H1 (cell line): ENCODE data around the gene RRP7A. TPM values are rescaled to one million over a fixed set of nuclear protein-coding genes. Genes with fewer than 3 reads are reported as not detected.

Source experiments
- CTCF ChIA-PET: fragments of 300-600 bp; sonication (Branson Sonifier 250); formaldehyde crosslinking; loops from one replicate; lab custom pipeline; 2021; ENCODE audit not compliant: partially characterized antibody; lab: Charles Lee
- POLR2A ChIA-PET: fragments of 300-600 bp; sonication (Branson Sonifier 250); formaldehyde crosslinking; loops from one replicate; lab custom pipeline; 2021; ENCODE audit warnings: inconsistent platforms; ENCODE audit not compliant: partially characterized antibody; lab: Charles Lee
- DNase-seq, 2 experiments: peaks; one replicate each; pipeline versions ENCODE4 v3.0.0 to v3.0.0-alpha.2; 2010 to 2022; ENCODE audit warnings: low spot score in 2 of 2, low read depth in 1 of 2, mixed read lengths in 1 of 2
- FAIRE-seq: peaks from 2 replicates; lab custom pipeline; 2011; peaks lifted over from hg19 to GRCh38; lab: Jason Lieb, UNC
- H2AFZ ChIP-seq: 2 replicates; pipeline ENCODE4 v1.8.1; 2012; ENCODE audit warnings: low read length, inconsistent platforms
- H2AK5ac ChIP-seq: 2 replicates; pipeline ENCODE4 v1.6.1; 2013; ENCODE audit warnings: low read depth, low read length
- H2BK120ac ChIP-seq: replicated peaks from 2 replicates; pipeline ENCODE3; 2013; ENCODE audit warnings: low read depth, low read length, inconsistent platforms
- H2BK12ac ChIP-seq: 2 replicates; pipeline ENCODE4 v1.6.1; 2013; ENCODE audit warnings: low read depth, low read length
- H2BK15ac ChIP-seq: 2 replicates; pipeline ENCODE4 v1.6.1; 2013; ENCODE audit warnings: low read length
- H2BK20ac ChIP-seq: 2 replicates; pipeline ENCODE4 v1.6.1; 2013; ENCODE audit warnings: low read length
- H2BK5ac ChIP-seq: 2 replicates; pipeline ENCODE4 v1.6.1; 2013; ENCODE audit warnings: low read depth, low read length
- H3K14ac ChIP-seq: 2 replicates; pipeline ENCODE4 v1.6.1; 2013; ENCODE audit warnings: inconsistent platforms; ENCODE audit not compliant: insufficient read length
- H3K18ac ChIP-seq: 2 replicates; pipeline ENCODE4 v1.6.1; 2013; ENCODE audit warnings: low read length; ENCODE audit errors: extremely low read depth
- H3K23ac ChIP-seq: 2 replicates; pipeline ENCODE4 v1.6.1; 2013; ENCODE audit warnings: inconsistent platforms; ENCODE audit not compliant: insufficient read length
- H3K23me2 ChIP-seq: 2 replicates; pipeline ENCODE4 v1.6.1; 2013; ENCODE audit warnings: low read depth, low read length
- H3K27ac ChIP-seq: 2 replicates; pipeline ENCODE4 v1.6.1; 2011; ENCODE audit warnings: low read depth, low read length, inconsistent platforms
- H3K27me3 ChIP-seq, 4 experiments: replicated peaks in 1 of 4; 1 replicate in 1 of 4; 2 replicates in 3 of 4; pipeline versions ENCODE4 v1.6.1 to v1.8.1; 2011 to 2013; ENCODE audit warnings: low read length in 3 of 4, mild to moderate bottlenecking in 3 of 4, inconsistent platforms in 2 of 4, mixed read lengths in 2 of 4, moderate library complexity in 1 of 4; ENCODE audit not compliant: control insufficient read depth in 3 of 4, insufficient read depth in 3 of 4; ENCODE audit errors: extremely low read depth in 1 of 4
- H3K36me3 ChIP-seq, 4 experiments: 2 replicates each; pipeline versions ENCODE4 v1.6.1 to v1.8.1; 2011 to 2013; ENCODE audit warnings: mild to moderate bottlenecking in 4 of 4, low read length in 3 of 4, moderate library complexity in 2 of 4, control low read depth in 1 of 4, inconsistent platforms in 1 of 4; ENCODE audit not compliant: insufficient read depth in 4 of 4, control insufficient read depth in 2 of 4
- H3K4ac ChIP-seq: replicated peaks from 2 replicates; pipeline ENCODE3; 2013; ENCODE audit warnings: low read length, low read depth, mixed read lengths, inconsistent platforms; ENCODE audit not compliant: insufficient read length
- H3K4me1 ChIP-seq, 4 experiments: replicated peaks in 1 of 4; 1 replicate in 1 of 4; 2 replicates in 3 of 4; pipeline versions ENCODE4 v1.6.1 to v1.8.1; 2011 to 2013; ENCODE audit warnings: low read length in 3 of 4, inconsistent platforms in 2 of 4, mixed read lengths in 1 of 4; ENCODE audit not compliant: insufficient read depth in 4 of 4, control insufficient read depth in 3 of 4
- H3K4me2 ChIP-seq, 2 experiments: 2 replicates each; pipeline versions ENCODE4 v1.6.1 to v1.8.1; 2011 to 2013; ENCODE audit warnings: low read depth in 2 of 2, low read length in 2 of 2, control low read depth in 1 of 2, inconsistent platforms in 1 of 2, mild to moderate bottlenecking in 1 of 2; ENCODE audit not compliant: insufficient read depth in 1 of 2
- H3K4me3 ChIP-seq, 4 experiments: fragments of 200-600, 300-600 bp in 1 of 4; sonication (generic), shearing (Covaris generic), sonication (Bioruptor Twin) in 1 of 4; 2 replicates each; pipeline versions ENCODE4 v1.5.1 to v1.8.1; 2011 to 2016; ENCODE audit warnings: low read length in 4 of 4, low read depth in 3 of 4, control low read depth in 2 of 4, inconsistent platforms in 2 of 4, mild to moderate bottlenecking in 2 of 4, mixed read lengths in 1 of 4, moderate library complexity in 1 of 4; ENCODE audit not compliant: insufficient read depth in 2 of 4; ENCODE audit errors: extremely low read depth in 1 of 4
- H3K56ac ChIP-seq: replicated peaks from 2 replicates; pipeline ENCODE3; 2013; ENCODE audit warnings: low read depth, mild to moderate bottlenecking, mixed read lengths, low read length, inconsistent platforms; ENCODE audit not compliant: insufficient read length
- H3K79me1 ChIP-seq: 2 replicates; pipeline ENCODE4 v1.6.1; 2013; ENCODE audit warnings: low read depth, low read length, control low read depth
- H3K79me2 ChIP-seq, 2 experiments: 2 replicates each; pipeline versions ENCODE4 v1.6.1 to v1.8.1; 2012 to 2013; ENCODE audit warnings: low read length in 2 of 2, mild to moderate bottlenecking in 2 of 2, inconsistent platforms in 1 of 2; ENCODE audit not compliant: insufficient read depth in 2 of 2, control insufficient read depth in 1 of 2
- H3K9ac ChIP-seq, 4 experiments: replicated peaks in 1 of 4; 1 replicate in 1 of 4; 2 replicates in 3 of 4; pipeline versions ENCODE4 v1.6.1 to v1.8.1; 2011 to 2013; ENCODE audit warnings: low read depth in 3 of 4, low read length in 3 of 4, control low read depth in 2 of 4, mild to moderate bottlenecking in 2 of 4, moderate library complexity in 2 of 4, inconsistent platforms in 1 of 4; ENCODE audit errors: extremely low read depth in 1 of 4
- H3K9me3 ChIP-seq, 2 experiments: 2 replicates each; pipeline versions ENCODE4 v1.6.1 to v1.8.1; 2012 to 2013; ENCODE audit warnings: mild to moderate bottlenecking in 2 of 2, moderate library complexity in 2 of 2, control low read depth in 1 of 2, inconsistent platforms in 1 of 2, low read depth in 1 of 2, low read length in 1 of 2, mixed read lengths in 1 of 2; ENCODE audit not compliant: insufficient read depth in 2 of 2
- H4K20me1 ChIP-seq, 2 experiments: replicated peaks in 1 of 2; 2 replicates each; pipeline versions ENCODE3 to v1.8.1; 2011 to 2013; ENCODE audit warnings: inconsistent platforms in 2 of 2, low read length in 2 of 2, mild to moderate bottlenecking in 1 of 2; ENCODE audit not compliant: insufficient read depth in 2 of 2, control insufficient read depth in 1 of 2
- H4K5ac ChIP-seq: 2 replicates; pipeline ENCODE4 v1.6.1; 2013; ENCODE audit warnings: low read length, low read depth, mixed read lengths, inconsistent platforms; ENCODE audit not compliant: insufficient read length
- H4K8ac ChIP-seq: 2 replicates; pipeline ENCODE4 v1.8.0; 2013; ENCODE audit warnings: mild to moderate bottlenecking, moderate library complexity, low read length, inconsistent platforms; ENCODE audit not compliant: insufficient read depth; ENCODE audit errors: extremely low read depth
- H4K91ac ChIP-seq: replicated peaks from 2 replicates; pipeline ENCODE3; 2013; ENCODE audit warnings: low read length, mixed read lengths, inconsistent platforms; ENCODE audit not compliant: insufficient read length
- ATF3 ChIP-seq: IDR thresholded peaks from 2 replicates; pipeline ENCODE4 v1.6.1; 2011; ENCODE audit warnings: low read depth, mild to moderate bottlenecking, low read length; ENCODE audit not compliant: insufficient read depth
- EGR1 ChIP-seq: IDR thresholded peaks from 2 replicates; pipeline ENCODE4 v1.6.1; 2011; ENCODE audit warnings: low read depth, low read length, borderline replicate concordance
- KDM5A ChIP-seq: fragments of 200-600 bp; IDR thresholded peaks from 2 replicates; pipeline ENCODE4 v1.7.1; 2012; ENCODE audit warnings: mild to moderate bottlenecking, low read length, inconsistent platforms, mixed read lengths
- RAD21 ChIP-seq, 2 experiments: IDR thresholded peaks in 1 of 2; conservative IDR thresholded peaks in 1 of 2; 2 replicates each; pipeline ENCODE4 v1.6.1; 2011; ENCODE audit warnings: low read depth in 2 of 2, low read length in 2 of 2, improper control_type of control experiment in 1 of 2, inconsistent platforms in 1 of 2, mild to moderate bottlenecking in 1 of 2, moderate library complexity in 1 of 2
- SIN3A ChIP-seq, 2 experiments: IDR thresholded peaks in 1 of 2; conservative IDR thresholded peaks in 1 of 2; 2 replicates each; pipeline ENCODE4 v1.6.1; 2011 to 2012; ENCODE audit warnings: low read length in 2 of 2, improper control_type of control experiment in 1 of 2, low read depth in 1 of 2, mild to moderate bottlenecking in 1 of 2
- WGBS, 2 experiments: shearing (Covaris generic) in 1 of 2; methylation state at CpG; one replicate each; pipeline versions ENCODE4 v1.1.6 to v1.1.7; 2013 to 2015; ENCODE audit warnings: low lambda C conversion rate in 2 of 2, mixed read lengths in 2 of 2, inconsistent platforms in 1 of 2, low coverage in 1 of 2, missing lambda C conversion rate in 1 of 2; ENCODE audit not compliant: insufficient replicate concordance in 2 of 2, insufficient coverage in 1 of 2, insufficient read length in 1 of 2; ENCODE audit errors: extremely low coverage in 1 of 2, missing lambda C conversion rate in 1 of 2; 5-methylcytosine and 5-hydroxymethylcytosine counted together
- polyA plus RNA-seq, 7 experiments: library from polyadenylated mRNA; depleted of rRNA in 3 of 7; stranded (reverse) in 5 of 7; unstranded in 2 of 7; fragments of >200 nt in 5 of 7; fragments of 200-250 nt in 2 of 7; gene quantifications; 1 replicate in 5 of 7; 2 replicates in 1 of 7; 4 replicates in 1 of 7; pipeline versions ENCODE4 v1.2.1 to v1.2.3, GENCODE V29; 2011 to 2013; ENCODE audit warnings: missing spikeins in 2 of 7, mixed read lengths in 2 of 7
- total RNA-seq: library from RNA; stranded (reverse); fragmentation: NEBNext Ultra II Directional; extraction: Animal tissue kit (Norgen Biotek cat#: 25700); gene quantifications from 2 replicates; pipeline ENCODE4 v1.2.1, GENCODE V29; 2021

RRP7A gene
- total and polyA plus RNA-seq, 2 of the 8 experiments (the other 6 are each of a cell fraction or from before 2014, with no cell fraction given), result 18.4 to 49.0 TPM

GRCh38 chr22:42564699-42565098 lies 45.1 kb upstream of the RRP7A start:
- H2BK15ac ChIP-seq, result no peak overlapping the region
- WGBS, 2 experiments, result 95% methylated on average over 12 of the region's 17 CpGs; no CpG with 5 or more reads in 1 of the 2 experiments
- TF ChIP-seq RAD21 (IDR thresholded peaks at IDR 0.05 in 1 of 2, conservative IDR thresholded peaks at IDR 0.05 in 1 of 2; ENCODE audit: low read depth in 2 of 2, low read length in 2 of 2) (no peak), EGR1 (no peak), ATF3 (no peak), SIN3A (conservative IDR thresholded peaks at IDR 0.05 in 1 of 2, IDR thresholded peaks at IDR 0.05 in 1 of 2; ENCODE audit: low read depth in 1 of 2, low read length in 2 of 2) (no peak), KDM5A (no peak)
- no peak overlapping the region for H3K4me2 ChIP-seq
- no peak overlapping the region for H3K23ac ChIP-seq
- H3K56ac ChIP-seq, result no peak overlapping the region
- no peaks in the 10 kb centered on the region for H3K9me3 ChIP-seq
- no peak overlapping the region for H3K27ac ChIP-seq
- H2AK5ac ChIP-seq, result no peak overlapping the region
- no peaks in the 10 kb centered on the region for H3K79me1 ChIP-seq
- no peak overlapping the region for H3K9ac ChIP-seq
- no peak overlapping the region for H2AFZ ChIP-seq
- no peak overlapping the region for H2BK20ac ChIP-seq
- no peak overlapping the region for H2BK5ac ChIP-seq
- no peak overlapping the region for H4K91ac ChIP-seq
- peaks cover 2 to 4% of the 10 kb centered on the region in 2 experiments for H4K20me1 ChIP-seq
- no peak overlapping the region; the same call in 1 of the 2 replicates for H4K8ac ChIP-seq
- no peak overlapping the region for H2BK12ac ChIP-seq
- H3K14ac ChIP-seq, result no peak overlapping the region
- peaks cover 0 to 8% (median 3%) of the 10 kb centered on the region in 4 experiments; a peak in 5 of 7 replicates for H3K27me3 ChIP-seq
- no peak overlapping the region for H3K4me3 ChIP-seq
- no peaks in the 10 kb centered on the region; the same call in 1 of the 2 replicates for H3K23me2 ChIP-seq
- no peak overlapping the region for H2BK120ac ChIP-seq
- no peak overlapping the region for H3K18ac ChIP-seq
- no peak overlapping the region for H4K5ac ChIP-seq
- CTCF ChIA-PET, result interaction anchor here (0.6 to 1.7 kb wide), 2 partner anchors 31 to 35 kb away, joined by 3 to 4 read pairs; no protein-coding TSS in a partner anchor
- FAIRE-seq (no peak), DNase-seq (no peak)
- peaks cover 0 to 3% (median 1%) of the 10 kb centered on the region in 4 experiments; a peak in 1 of 7 replicates for H3K4me1 ChIP-seq
- H3K36me3 ChIP-seq, result no peaks in the 10 kb centered on the region
- H3K4ac ChIP-seq, result no peak overlapping the region
- H3K79me2 ChIP-seq, result no peaks in the 10 kb centered on the region
- POLR2A ChIA-PET, result interaction anchor here (0.7 to 1.3 kb wide), 5 partner anchors 11 to 212 kb away, joined by 3 to 4 read pairs (median 3); partner anchors contain the start of gene SERHL2
